Hematopoietic multipotent progenitor cell treated with erythropoietin and hydrocortisone succinate and interleukin-3 and kit ligand, for 15 days (in vitro differentiated cells): ENCODE results near the gene GDF11.
"Not testable (repeated sequence)": the region's sequence is repeated elsewhere in the genome, so short reads cannot be mapped to it uniquely, and the experiment has no call there.

Experiments used
- DNase-seq: peaks from one replicate; pipeline ENCODE4 v3.0.0-alpha.2; 2015; ENCODE audit warnings: low spot score

Gene GDF11

GRCh38 chr12:55741931-55742680 is 816 bp upstream of the GDF11 start:
- DNase-seq: no peak

- DNase-seq: peak; percentile 29
Measured at GRCh38 chr12:55743406-55744339, 751 bp downstream of the GDF11 start.

GRCh38 chr12:55744340-55745030 is 1.6 kb downstream of the GDF11 start:
- DNase-seq: no peak

GRCh38 chr12:55745361-55746173 is 2.6 kb downstream of the GDF11 start:
- DNase-seq: no peak

- DNase-seq: no peak
Measured at GRCh38 chr12:55746174-55746912, 3.4 kb downstream of the GDF11 start.

GRCh38 chr12:55746913-55747231 is 4.0 kb downstream of the GDF11 start:
- no peak for DNase-seq

GRCh38 chr12:55748230-55748993 is 5.5 kb downstream of the GDF11 start:
- no peak for DNase-seq

GRCh38 chr12:55755246-55755645 is 12.3 kb downstream of the GDF11 start:
- no peak for DNase-seq

GRCh38 chr12:55757701-55758100 is 14.8 kb downstream of the GDF11 start:
- no peak for DNase-seq

GRCh38 chr12:55758575-55758974 is 15.7 kb downstream of the GDF11 start:
- not testable (repeated sequence) for DNase-seq

GRCh38 chr12:55760663-55761062 is 17.7 kb downstream of the GDF11 start:
- no peak for DNase-seq

- no peak for DNase-seq
Measured at GRCh38 chr12:55762646-55763045, 19.7 kb downstream of the GDF11 start.

GRCh38 chr12:55765736-55766290 is 22.9 kb downstream of the GDF11 start:
- DNase-seq: no peak

GRCh38 chr12:55767156-55767555 is 24.2 kb downstream of the GDF11 start:
- no peak for DNase-seq

- DNase-seq: no peak
Measured at GRCh38 chr12:55771736-55772135, 28.8 kb downstream of the GDF11 start.

- no peak for DNase-seq
Measured at GRCh38 chr12:55777856-55778255, 34.9 kb downstream of the GDF11 start.

GRCh38 chr12:55780685-55781084 is 37.8 kb downstream of the GDF11 start:
- no peak for DNase-seq

- DNase-seq: no peak
Measured at GRCh38 chr12:55788546-55788945, 45.6 kb downstream of the GDF11 start.

- DNase-seq: no peak
Measured at GRCh38 chr12:55789171-55789570, 46.2 kb downstream of the GDF11 start.

- DNase-seq: no peak
Measured at GRCh38 chr12:55789893-55790292, 47.0 kb downstream of the GDF11 start.
